GDM1 (cell line): ENCODE data around the gene CDKL1.
"Not testable (repeated sequence)": the region's sequence is repeated elsewhere in the genome, so short reads cannot be mapped to it uniquely, and the experiment has no call there.

Experiments used
- DNase-seq: peaks from one replicate; lab custom pipeline; 2025; lab: John Stamatoyannopoulos, UW

CDKL1 gene

GRCh38 chr14:50357124-50357523, 39.6 kb downstream of the CDKL1 start:
- no peak for DNase-seq

DNA sequence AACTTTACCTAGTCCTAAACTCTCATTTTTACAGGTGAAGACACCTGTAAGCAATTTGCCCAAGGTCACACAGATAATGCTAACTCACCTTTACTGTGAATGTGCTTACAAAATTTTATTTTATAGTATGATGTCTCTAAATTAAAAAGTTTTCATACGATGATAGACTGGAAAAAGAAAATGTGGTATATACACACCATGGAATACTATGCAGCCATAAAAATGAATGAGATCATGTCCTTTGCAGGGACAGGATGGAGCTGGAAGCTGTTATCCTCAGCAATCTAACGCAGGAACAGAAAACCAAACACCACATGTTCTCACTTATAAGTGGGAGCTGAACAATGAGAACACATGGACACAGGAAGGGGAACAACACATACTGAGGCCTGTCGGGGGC, 40.4 kb downstream of the CDKL1 start:
- DNase-seq, result not testable (repeated sequence)

GRCh38 chr14:50355692-50356091, 41.0 kb downstream of the CDKL1 start:
- DNase-seq, result no peak

DNA sequence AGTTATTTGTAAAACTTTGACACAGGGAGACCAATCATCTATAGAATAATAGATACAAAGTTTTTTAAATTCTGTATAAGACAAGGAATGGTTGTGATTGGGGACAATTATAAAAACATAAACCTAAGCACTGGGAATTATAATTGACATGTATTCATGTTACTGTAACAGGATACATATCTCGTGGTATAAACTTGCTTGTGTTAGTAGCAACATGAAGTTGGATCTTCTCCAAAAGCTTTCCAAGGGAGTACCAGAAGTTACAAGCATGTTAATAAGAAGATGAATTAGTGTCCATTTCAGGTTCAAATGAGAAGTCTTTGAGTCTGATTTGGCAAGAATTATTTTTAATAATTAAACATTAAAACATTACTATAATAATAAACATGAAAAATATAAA, 42.2 kb downstream of the CDKL1 start:
- DNase-seq, result no peak

GRCh38 chr14:50353126-50353525, 43.6 kb downstream of the CDKL1 start:
- no peak for DNase-seq

DNA sequence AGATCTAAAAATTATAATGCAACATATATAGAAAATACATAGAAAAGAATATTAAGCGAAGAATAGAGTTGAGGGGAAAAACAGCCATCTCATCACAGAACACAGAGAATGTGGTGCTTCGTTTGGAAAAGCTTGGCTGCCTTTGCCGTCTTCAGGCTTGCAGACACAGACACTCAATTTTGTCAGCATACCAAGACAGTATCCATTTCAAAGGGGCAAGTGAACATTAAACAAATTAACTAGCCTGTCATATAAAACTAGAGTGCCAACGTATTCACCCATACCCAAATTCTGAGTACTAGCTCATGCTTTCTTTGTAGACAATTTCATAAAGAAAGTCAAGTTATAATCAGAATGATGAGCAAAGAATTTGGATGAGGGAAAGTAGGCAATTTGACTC, 44.1 kb downstream of the CDKL1 start:
- DNase-seq, result no peak

DNA sequence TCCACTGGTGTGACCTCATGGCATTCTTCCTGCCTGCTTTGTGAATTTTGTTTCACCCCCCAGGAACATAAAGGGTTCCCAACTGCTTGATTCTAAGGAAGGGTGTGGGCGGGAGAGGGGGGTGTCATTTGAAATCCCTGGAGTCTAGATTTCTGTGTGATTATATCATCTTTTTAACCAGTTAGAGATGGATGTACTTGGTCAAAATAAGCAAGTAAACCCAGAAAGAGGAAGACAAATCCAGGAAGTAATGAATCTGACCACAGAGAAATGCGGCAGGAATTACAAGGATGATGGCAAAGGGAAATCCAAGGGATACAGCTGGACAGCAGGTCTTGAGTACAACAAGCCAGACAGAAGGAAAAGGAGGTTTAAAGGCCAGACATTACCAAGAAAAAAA, 45.7 kb downstream of the CDKL1 start:
- no peak for DNase-seq

GRCh38 chr14:50348933-50349332, 47.7 kb downstream of the CDKL1 start:
- DNase-seq, result no peak

GRCh38 chr14:50347521-50347920, 49.2 kb downstream of the CDKL1 start:
- DNase-seq, result no peak

DNA sequence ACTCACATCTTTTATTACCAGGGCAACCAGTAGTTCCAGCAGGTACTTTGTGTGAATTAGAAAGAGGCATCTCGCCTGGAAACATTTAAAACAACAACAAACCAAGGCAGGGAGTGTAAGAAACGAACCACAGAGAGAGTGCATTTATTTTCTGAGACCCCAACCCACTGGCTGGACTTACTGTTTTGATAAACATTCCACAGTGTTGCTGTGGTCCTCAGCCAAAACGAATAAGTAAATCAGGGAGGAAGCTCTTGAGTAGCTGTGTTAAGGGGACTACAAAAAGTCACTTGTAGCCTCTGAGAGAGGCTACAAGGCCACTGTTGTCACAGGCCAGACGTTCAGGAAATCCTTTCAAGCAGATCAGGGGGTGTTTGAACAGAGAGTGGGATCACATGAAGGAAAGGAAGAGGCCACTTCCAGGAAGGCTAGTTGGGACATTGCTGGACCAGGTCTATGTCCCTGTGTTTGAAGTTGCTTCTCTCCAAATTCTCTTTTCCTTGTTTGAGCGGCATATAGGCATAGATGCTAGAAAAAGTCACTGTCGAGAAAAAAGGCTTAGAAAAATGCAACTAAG, 50.7 kb downstream of the CDKL1 start:
- DNase-seq, result no peak

GRCh38 chr14:50344876-50345563, 51.7 kb downstream of the CDKL1 start:
- no peak for DNase-seq

DNA sequence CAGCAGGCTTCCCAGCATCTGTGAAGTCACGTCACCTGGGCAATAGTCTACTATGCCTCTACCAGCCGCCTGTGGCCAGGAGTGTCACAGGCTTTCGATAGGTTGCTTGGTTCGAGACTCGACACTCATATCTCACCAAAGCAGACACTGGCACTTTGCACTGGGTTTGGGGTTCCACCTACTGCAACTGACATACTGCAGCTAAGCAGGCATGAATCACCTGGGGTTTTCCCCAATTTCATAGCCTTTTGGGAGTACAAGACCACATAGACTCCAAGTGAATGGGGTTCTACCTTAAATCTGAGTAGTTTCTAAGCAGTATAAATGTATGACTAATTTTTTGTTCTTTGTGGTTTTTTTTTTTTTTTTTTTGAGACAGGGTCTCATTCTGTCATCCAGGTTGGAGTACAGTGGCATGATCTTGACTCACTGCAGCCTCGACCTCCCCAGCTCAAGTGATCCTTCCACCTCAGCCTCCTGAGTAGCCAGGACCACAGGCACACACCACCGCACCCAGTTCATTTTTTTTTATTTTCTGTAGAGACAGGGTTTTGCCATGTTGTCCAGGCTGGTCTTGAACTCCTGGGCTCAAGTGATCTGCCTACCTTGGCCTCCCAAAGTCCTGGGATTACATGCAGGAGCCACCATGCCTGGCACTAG, 52.4 kb downstream of the CDKL1 start:
- no peak for DNase-seq

GRCh38 chr14:50343434-50343833, 53.2 kb downstream of the CDKL1 start:
- no peak for DNase-seq

DNA sequence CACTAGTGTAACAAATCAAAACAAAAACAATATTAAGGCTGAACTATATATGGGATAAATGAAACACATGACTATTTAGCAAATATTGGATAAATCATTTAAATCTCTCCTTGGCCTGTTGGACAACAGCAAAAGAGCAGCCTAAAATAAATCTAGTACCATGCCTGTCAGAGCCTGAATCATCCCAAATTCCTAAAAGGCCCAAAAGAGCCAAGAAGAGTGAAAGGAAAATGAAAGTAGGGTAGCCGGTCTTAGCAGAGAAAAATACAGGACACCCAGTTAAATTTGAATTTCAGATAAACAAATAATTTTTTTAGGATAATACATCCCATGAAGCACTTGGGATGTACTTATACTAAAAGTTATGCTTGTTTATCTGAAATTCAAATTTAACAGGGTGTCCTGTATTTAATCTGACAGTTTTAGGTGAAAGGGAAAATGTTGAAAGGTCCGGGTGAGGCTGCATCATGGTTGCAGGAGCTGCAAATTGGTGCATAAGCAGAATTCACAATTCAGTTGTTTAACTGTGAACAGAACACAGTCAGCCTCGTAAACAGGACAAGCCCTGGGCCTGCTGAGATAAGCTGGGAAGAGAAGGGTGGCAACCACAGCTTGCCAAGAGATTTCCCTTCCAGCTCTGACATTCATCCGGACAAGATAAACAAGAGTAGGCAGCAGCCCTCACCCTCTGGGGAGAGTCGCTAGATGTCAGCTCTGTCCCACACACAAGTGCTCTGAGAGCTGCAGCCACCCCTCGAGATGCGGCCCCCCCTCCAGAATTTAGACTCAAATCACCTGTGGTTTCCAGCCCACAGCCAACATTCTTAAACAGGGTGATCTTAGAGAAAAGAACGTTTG, 54.2 kb downstream of the CDKL1 start:
- DNase-seq, result peak; percentile 66

- no peak for DNase-seq
Measured at GRCh38 chr14:50340963-50341362, 55.7 kb downstream of the CDKL1 start.

DNA sequence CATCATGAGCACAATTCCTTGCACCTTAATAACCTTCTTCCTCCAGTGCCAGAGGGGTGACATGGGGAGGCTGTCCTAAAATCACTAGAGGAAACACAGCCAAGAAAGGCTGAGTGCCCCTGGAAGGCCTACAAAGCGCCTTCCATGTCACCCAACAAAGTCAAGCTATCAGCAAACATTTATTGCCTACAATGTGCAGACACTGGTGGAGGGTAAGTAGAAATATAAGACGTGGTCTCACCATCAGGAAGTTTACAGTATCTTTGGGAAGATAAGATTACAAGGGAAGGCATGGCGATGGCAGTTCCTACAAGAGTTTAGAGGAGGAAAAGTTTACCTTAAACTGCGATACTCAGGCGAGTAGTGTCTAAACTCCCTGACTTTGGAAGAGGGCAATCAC, 56.6 kb downstream of the CDKL1 start:
- no peak for DNase-seq

GRCh38 chr14:50339178-50339804, 57.4 kb downstream of the CDKL1 start:
- no peak for DNase-seq

DNA sequence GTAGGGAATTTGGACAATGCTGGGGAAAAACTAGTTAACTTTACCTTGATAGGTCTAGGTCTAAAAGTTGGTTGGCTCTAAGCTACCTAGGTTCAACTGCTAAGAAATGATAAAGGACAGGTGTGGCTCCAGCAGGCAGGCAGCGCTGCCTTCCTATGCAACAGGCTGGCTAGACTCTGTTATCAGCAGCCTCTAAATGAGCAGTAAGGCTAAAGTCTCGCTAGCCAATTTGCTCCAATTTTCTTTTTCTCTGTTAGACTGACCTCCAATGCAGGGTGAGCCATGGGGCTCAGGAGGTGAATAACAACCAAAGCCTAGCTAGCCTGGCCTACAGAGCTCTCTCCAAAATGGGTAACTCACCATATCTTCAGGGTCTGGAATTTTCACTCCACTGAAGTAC, 58.1 kb downstream of the CDKL1 start:
- no peak for DNase-seq

- peak; percentile 41 for DNase-seq
Measured at GRCh38 chr14:50335989-50336824, 60.5 kb downstream of the CDKL1 start.

GRCh38 chr14:50335389-50335788, 61.3 kb downstream of the CDKL1 start:
- DNase-seq, result no peak

GRCh38 chr14:50334211-50334610, 62.5 kb downstream of the CDKL1 start:
- no peak for DNase-seq
